DOHH2 (cell line): ENCODE results near the gene PPCDC.

Source experiments
- EZH2phosphoT487 ChIP-seq: fragments of 200-600 bp; sonication (generic); IDR thresholded peaks from 2 replicates; pipeline ENCODE4 v1.6.1; 2017; ENCODE audit warnings: borderline replicate concordance, mild to moderate bottlenecking, antibody characterized with exemption, low read length, moderate library complexity, mixed read lengths
- TF ChIP-seq, protein P1 (sequence below): fragments of 200-600 bp; sonication (generic); IDR thresholded peaks from one replicate; pipeline ENCODE4 v1.5.1; 2014; ENCODE audit warnings: antibody characterized with exemption, mild to moderate bottlenecking, low read depth, low read length; ENCODE audit not compliant: poor library complexity, severe bottlenecking

GRCh38 chr15:74977599-74977998, 45.8 kb upstream of the PPCDC start:
- TF ChIP-seq, protein P1, sequence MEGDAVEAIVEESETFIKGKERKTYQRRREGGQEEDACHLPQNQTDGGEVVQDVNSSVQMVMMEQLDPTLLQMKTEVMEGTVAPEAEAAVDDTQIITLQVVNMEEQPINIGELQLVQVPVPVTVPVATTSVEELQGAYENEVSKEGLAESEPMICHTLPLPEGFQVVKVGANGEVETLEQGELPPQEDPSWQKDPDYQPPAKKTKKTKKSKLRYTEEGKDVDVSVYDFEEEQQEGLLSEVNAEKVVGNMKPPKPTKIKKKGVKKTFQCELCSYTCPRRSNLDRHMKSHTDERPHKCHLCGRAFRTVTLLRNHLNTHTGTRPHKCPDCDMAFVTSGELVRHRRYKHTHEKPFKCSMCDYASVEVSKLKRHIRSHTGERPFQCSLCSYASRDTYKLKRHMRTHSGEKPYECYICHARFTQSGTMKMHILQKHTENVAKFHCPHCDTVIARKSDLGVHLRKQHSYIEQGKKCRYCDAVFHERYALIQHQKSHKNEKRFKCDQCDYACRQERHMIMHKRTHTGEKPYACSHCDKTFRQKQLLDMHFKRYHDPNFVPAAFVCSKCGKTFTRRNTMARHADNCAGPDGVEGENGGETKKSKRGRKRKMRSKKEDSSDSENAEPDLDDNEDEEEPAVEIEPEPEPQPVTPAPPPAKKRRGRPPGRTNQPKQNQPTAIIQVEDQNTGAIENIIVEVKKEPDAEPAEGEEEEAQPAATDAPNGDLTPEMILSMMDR: no peak
- no peak for TF ChIP-seq EZH2phosphoT487
